ENCODE data around the gene BCAS1.
"Not testable (repeated sequence)": the region's sequence is repeated elsewhere in the genome, so short reads cannot be mapped to it uniquely, and the experiment has no call there.

The BCAS1 gene

DNA sequence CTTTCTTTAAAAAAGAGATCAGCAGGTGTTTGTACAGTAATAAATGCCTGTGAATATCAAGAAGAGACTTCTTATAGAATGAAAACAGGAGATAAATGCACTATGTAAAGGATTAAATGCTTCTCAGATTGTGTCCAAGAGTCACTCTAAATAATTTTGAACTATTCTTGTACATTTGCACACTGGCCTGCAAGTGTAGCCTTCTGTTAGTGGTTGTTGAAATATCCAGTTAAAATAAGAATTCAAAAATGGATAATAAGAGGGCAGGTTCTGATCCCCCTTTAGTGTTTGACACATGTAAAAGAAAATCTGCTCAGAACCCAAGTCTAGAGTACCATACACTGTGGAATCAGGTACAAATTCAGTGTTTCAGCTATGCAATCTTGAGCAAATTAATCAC lies 91.9 kb downstream of the BCAS1 start:
- TF ChIP-seq, protein P1, sequence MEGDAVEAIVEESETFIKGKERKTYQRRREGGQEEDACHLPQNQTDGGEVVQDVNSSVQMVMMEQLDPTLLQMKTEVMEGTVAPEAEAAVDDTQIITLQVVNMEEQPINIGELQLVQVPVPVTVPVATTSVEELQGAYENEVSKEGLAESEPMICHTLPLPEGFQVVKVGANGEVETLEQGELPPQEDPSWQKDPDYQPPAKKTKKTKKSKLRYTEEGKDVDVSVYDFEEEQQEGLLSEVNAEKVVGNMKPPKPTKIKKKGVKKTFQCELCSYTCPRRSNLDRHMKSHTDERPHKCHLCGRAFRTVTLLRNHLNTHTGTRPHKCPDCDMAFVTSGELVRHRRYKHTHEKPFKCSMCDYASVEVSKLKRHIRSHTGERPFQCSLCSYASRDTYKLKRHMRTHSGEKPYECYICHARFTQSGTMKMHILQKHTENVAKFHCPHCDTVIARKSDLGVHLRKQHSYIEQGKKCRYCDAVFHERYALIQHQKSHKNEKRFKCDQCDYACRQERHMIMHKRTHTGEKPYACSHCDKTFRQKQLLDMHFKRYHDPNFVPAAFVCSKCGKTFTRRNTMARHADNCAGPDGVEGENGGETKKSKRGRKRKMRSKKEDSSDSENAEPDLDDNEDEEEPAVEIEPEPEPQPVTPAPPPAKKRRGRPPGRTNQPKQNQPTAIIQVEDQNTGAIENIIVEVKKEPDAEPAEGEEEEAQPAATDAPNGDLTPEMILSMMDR (IDR thresholded peaks at IDR 0.05; ENCODE audit: low read depth, low read length, missing control alignments): no peak
- DNase-seq (ENCODE audit: low read depth): no peak
- no peak overlapping the region for H3K4me3 ChIP-seq (ENCODE audit: low read depth, low read length)

DNA sequence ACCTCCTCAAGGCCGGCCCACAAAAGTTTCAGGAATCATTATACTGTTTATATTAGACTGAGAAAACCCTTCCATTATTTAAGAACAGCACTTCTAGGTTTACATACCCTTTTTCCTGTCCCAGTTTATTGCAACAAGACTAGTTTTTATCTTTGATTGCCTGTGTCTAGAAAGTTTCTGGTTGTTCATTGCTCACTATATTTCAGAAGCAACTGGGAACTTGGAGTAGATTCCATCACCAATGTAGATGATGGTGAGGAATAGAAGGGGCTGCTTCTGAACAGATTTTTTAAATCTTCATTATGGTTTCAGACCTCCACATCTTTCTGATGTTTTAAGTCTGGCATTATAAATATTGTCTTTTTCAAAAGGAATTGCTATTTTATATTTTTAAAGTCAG lies 93.0 kb downstream of the BCAS1 start:
- no peak for DNase-seq (ENCODE audit: low read depth)
- TF ChIP-seq, protein P1 (IDR thresholded peaks at IDR 0.05; ENCODE audit: low read depth, low read length, missing control alignments): no peak
- no peak overlapping the region for H3K4me3 ChIP-seq (ENCODE audit: low read depth, low read length)

DNA sequence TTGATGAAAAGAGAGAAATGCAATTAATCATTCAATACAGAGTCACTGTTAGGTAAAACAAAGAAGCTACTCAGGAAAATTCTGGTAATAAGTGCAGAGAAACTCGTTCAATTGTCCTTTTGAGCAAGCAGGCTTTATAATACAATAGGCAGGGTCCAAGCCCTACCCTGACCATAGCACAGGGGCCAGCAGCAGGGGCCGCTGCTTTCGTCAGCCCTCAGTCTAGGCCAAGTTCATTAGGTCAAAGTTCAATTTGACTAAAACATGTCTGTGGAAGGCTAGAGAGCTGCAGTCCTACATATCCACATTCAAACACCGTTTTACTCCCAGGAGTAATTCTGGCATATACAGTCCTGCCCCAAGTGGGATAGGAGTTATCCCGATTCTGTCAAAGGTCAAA lies 94.6 kb downstream of the BCAS1 start:
- no peak for DNase-seq (ENCODE audit: low read depth)
- TF ChIP-seq, protein P1 (IDR thresholded peaks at IDR 0.05; ENCODE audit: low read depth, low read length, missing control alignments): no peak
- H3K4me3 ChIP-seq (ENCODE audit: low read depth, low read length): no peak overlapping the region

DNA sequence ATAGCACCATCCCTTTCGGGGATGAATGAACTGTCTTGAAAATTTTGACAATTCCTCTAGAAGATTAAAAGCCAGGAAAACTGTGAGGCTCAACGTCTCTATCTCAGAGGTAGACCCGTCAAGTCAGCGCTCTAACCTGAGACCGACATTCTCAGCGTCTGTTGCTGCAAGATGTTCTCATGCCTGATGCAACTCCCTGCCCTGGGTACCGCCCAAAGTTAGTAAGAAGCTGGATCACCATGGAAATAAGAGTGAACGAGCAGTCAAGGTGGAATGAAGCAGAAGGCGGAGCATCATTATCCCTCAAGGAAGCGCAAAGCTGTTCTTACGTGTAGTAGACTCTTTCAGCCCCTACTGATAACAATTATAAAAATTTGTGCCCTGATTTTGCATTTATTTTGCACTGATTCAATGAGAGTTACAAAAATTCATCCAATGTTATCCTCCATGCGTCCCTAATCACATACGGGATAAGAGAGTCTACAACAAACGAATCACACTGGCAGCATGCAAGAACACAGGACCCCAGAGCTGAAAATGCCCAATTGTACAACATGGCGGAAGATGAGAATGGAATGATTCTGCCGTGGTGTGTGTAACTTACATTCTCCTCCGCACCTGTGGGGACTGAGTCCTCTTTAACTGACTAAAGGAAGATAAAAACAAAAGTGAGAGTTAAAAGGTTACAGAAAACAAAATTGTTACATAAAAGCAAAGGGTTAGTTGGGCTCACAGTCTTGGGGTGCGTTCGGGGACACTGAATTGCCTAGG lies 95.4 kb downstream of the BCAS1 start:
- DNase-seq (ENCODE audit: low read depth): no peak
- TF ChIP-seq, protein P1 (IDR thresholded peaks at IDR 0.05; ENCODE audit: low read depth, low read length, missing control alignments): no peak
- no peak overlapping the region for H3K4me3 ChIP-seq (ENCODE audit: low read depth, low read length)

DNA sequence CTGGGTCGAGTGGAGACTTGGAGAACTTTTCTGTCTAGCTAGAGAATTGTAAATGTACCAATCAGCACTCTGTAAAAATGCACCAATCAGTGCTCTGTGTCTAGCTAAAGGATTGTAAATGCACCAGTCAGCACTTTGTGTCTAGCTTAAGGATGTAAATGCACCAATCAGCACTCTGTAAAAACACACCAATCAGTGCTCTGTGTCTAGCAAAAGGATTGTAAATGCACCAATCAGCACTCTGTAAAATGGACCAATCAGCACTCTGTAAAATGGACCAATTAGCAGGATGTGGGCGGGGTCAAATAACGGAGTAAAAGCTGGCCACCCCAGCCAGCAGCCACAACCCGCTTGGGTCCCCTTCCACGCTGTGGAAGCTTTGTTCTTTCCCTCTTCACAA lies 96.5 kb downstream of the BCAS1 start:
- H3K4me3 ChIP-seq (ENCODE audit: low read depth, low read length); DNase-seq (ENCODE audit: low read depth): not testable (repeated sequence)

DNA sequence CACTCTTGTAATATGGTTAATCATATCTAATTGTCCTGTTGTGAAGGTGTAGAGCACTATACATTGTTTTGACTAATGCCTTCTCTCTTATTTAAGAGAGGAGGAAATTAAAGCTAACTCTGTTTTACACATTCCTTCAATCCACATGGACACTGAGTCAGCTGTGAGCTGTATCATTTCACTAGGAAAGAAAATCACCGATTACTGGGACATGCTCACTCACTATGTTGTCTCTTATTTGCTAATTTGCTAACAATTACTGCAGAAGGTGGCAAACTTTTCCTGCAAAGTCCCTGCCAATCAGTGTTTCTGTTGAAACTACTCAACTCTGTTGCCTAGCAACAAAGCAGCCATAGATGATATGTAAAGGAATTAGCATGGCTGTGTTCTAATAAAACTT lies 98.2 kb downstream of the BCAS1 start:
- TF ChIP-seq, protein P1 (IDR thresholded peaks at IDR 0.05; ENCODE audit: low read depth, low read length, missing control alignments): no peak
- no peak overlapping the region for H3K4me3 ChIP-seq (ENCODE audit: low read depth, low read length)
- DNase-seq (ENCODE audit: low read depth): no peak

DNA sequence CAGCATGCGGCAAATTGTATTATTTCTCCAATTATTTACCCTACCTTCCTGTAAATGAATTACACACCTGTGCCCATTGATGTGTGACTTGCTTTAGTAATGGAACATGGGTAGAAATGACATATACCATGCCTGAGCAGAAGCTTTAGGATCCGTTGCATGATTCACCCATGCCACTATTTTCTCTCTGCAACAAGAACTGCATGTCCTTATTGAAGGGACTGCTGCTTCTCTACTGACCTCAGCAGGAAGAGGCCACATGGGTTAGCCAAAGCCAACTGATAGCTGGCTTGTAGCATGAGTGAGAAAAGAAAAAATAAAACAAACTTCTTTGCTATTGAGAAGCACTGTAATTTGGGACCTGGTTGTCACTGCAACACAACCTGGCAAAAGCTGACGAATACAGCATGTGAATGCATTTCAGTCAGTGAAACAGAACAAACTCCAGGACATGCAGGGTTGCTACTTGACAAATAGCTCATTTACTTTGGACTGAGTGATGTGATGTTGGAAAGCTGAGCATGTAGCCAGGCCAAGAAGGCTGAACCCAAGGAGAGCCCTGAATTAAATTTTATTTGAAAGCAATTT lies 99.2 kb downstream of the BCAS1 start:
- no peak for DNase-seq (ENCODE audit: low read depth)
- no peak overlapping the region for H3K4me3 ChIP-seq (ENCODE audit: low read depth, low read length)
- TF ChIP-seq, protein P1 (IDR thresholded peaks at IDR 0.05; ENCODE audit: low read depth, low read length, missing control alignments): no peak
